ENCODE data around the gene RPS18. TPM values are rescaled to one million over a fixed set of nuclear protein-coding genes. Genes with fewer than 3 reads are reported as not detected.
A peak's percentile ranks its signal among the peaks of the same experiment; 100 is the strongest.

RPS18 gene
- total RNA-seq, 1 donor from 2014 or later = 2,061 TPM

GRCh38 chr6:33298773-33299236, 26.9 kb downstream of the RPS18 start, which contains the start of gene RGL2:
Gene RGL2 (minus strand): TSS chr6:33298942. CDS start chr6:33298610, 332 bp downstream.
- Mint-ChIP-seq H3K36me3 (ENCODE audit: low read depth, unreplicated experiment) (peaks cover 12% of the 10 kb centered on the region), H3K27ac (ENCODE audit: unreplicated experiment) (peak within 1 kb of the TSS; percentile 99)

GRCh38 chr6:33299237-33299944, 27.5 kb downstream of the RPS18 start:
- peaks cover 8% of the 10 kb centered on the region for H3K4me1 ChIP-seq (ENCODE audit: insufficient read depth, low read length)
- no peaks in the 10 kb centered on the region for H3K9me3 Mint-ChIP-seq (ENCODE audit: unreplicated experiment)
- H3K36me3 Mint-ChIP-seq (ENCODE audit: low read depth, unreplicated experiment) = peaks cover 11% of the 10 kb centered on the region
- peaks cover 7% of the 10 kb centered on the region for H3K4me1 Mint-ChIP-seq (ENCODE audit: low read depth, unreplicated experiment)
- peak overlapping the region; percentile 68 for H2AFZ ChIP-seq (ENCODE audit: low read depth, low read length)
- peak overlapping the region; percentile 80 for H3K4me3 ChIP-seq (ENCODE audit: insufficient read depth, low read depth, low read length)
- H3K79me2 ChIP-seq (ENCODE audit: insufficient read depth, low read length) = peaks cover 36% of the 10 kb centered on the region
- H3K36me3 ChIP-seq (ENCODE audit: insufficient read depth, low read length) = peaks cover 4% of the 10 kb centered on the region
- peak overlapping the region; percentile 87 for H3K27ac ChIP-seq (ENCODE audit: low read depth, low read length)
- H3K27me3 ChIP-seq (ENCODE audit: insufficient read depth, low read length) = no peaks in the 10 kb centered on the region
- peak overlapping the region; percentile 99 for H3K4me2 ChIP-seq (ENCODE audit: low read length)
- no peaks in the 10 kb centered on the region for H3K27me3 Mint-ChIP-seq (ENCODE audit: low read depth, unreplicated experiment)
- TF ChIP-seq CTCF (IDR thresholded peaks at IDR 0.05; ENCODE audit: insufficient read depth, low read depth, low read length) (peak; percentile 50), EZH2 (IDR thresholded peaks at IDR 0.05; ENCODE audit: insufficient read depth, low read length) (no peak)
- peak overlapping the region; percentile 99 for H3K27ac Mint-ChIP-seq (ENCODE audit: unreplicated experiment)
- H3K9ac ChIP-seq (ENCODE audit: low read length) = peak overlapping the region; percentile 92
- DNase-seq (ENCODE audit: low read depth) (peak; percentile 82), FAIRE-seq (no peak)
- peaks cover 31% of the 10 kb centered on the region for H4K20me1 ChIP-seq (ENCODE audit: insufficient read depth, low read length)
- no peaks in the 10 kb centered on the region for H3K9me3 ChIP-seq (ENCODE audit: insufficient read depth, low read depth, low read length)
- H3K4me3 Mint-ChIP-seq (ENCODE audit: unreplicated experiment) = peak overlapping the region; percentile 97

More at GRCh38 chr6:33298773-33299236, 26.9 kb downstream of the RPS18 start, which contains the start of gene RGL2:
- Histone ChIP-seq H4K20me1 (ENCODE audit: insufficient read depth, low read length) (peaks cover 25% of the 10 kb centered on the region), H3K9ac (ENCODE audit: low read length) (peak within 1 kb of the TSS; percentile 92), H3K79me2 (ENCODE audit: insufficient read depth, low read length) (peaks cover 30% of the 10 kb centered on the region), H3K4me2 (ENCODE audit: low read length) (peak within 1 kb of the TSS; percentile 99), H3K27ac (ENCODE audit: low read depth, low read length) (peak within 1 kb of the TSS; percentile 87), H3K27me3 (ENCODE audit: insufficient read depth, low read length) (no peaks in the 10 kb centered on the region), H3K36me3 (ENCODE audit: insufficient read depth, low read length) (peaks cover 3% of the 10 kb centered on the region), H2AFZ (ENCODE audit: low read depth, low read length) (peak within 1 kb of the TSS; percentile 68), H3K4me3 (ENCODE audit: insufficient read depth, low read depth, low read length) (peak within 1 kb of the TSS; percentile 80), H3K4me1 (ENCODE audit: insufficient read depth, low read length) (peaks cover 8% of the 10 kb centered on the region), H3K9me3 (ENCODE audit: insufficient read depth, low read depth, low read length) (no peaks in the 10 kb centered on the region)
- no peak for FAIRE-seq
- no peak for DNase-seq (ENCODE audit: low read depth)
- no peaks in the 10 kb centered on the region for H3K27me3 Mint-ChIP-seq (ENCODE audit: low read depth, unreplicated experiment)
- H3K4me3 Mint-ChIP-seq (ENCODE audit: unreplicated experiment) = peak within 1 kb of the TSS; percentile 97
- TF ChIP-seq EZH2 (IDR thresholded peaks at IDR 0.05; ENCODE audit: insufficient read depth, low read length) = no peak
- no peak for TF ChIP-seq CTCF (IDR thresholded peaks at IDR 0.05; ENCODE audit: insufficient read depth, low read depth, low read length)
- H3K4me1 Mint-ChIP-seq (ENCODE audit: low read depth, unreplicated experiment) = peaks cover 7% of the 10 kb centered on the region
- H3K9me3 Mint-ChIP-seq (ENCODE audit: unreplicated experiment) = no peaks in the 10 kb centered on the region

GRCh38 chr6:33301877-33302276, 30.0 kb downstream of the RPS18 start:
- no peaks in the 10 kb centered on the region for H3K9me3 Mint-ChIP-seq (ENCODE audit: unreplicated experiment)
- no peak for FAIRE-seq
- H3K9ac ChIP-seq (ENCODE audit: low read length) = no peak overlapping the region

More at GRCh38 chr6:33301877-33302276, 30.0 kb downstream of the RPS18 start:
- Histone ChIP-seq H4K20me1 (ENCODE audit: insufficient read depth, low read length) (peaks cover 48% of the 10 kb centered on the region), H2AFZ (ENCODE audit: low read depth, low read length) (no peak overlapping the region), H3K27ac (ENCODE audit: low read depth, low read length) (no peak overlapping the region), H3K9me3 (ENCODE audit: insufficient read depth, low read depth, low read length) (no peaks in the 10 kb centered on the region), H3K4me3 (ENCODE audit: insufficient read depth, low read depth, low read length) (no peak overlapping the region), H3K4me2 (ENCODE audit: low read length) (no peak overlapping the region), H3K4me1 (ENCODE audit: insufficient read depth, low read length) (peaks cover 8% of the 10 kb centered on the region), H3K27me3 (ENCODE audit: insufficient read depth, low read length) (no peaks in the 10 kb centered on the region), H3K36me3 (ENCODE audit: insufficient read depth, low read length) (peaks cover 4% of the 10 kb centered on the region), H3K79me2 (ENCODE audit: insufficient read depth, low read length) (peaks cover 50% of the 10 kb centered on the region)
- no peak overlapping the region for H3K27ac Mint-ChIP-seq (ENCODE audit: unreplicated experiment)
- no peak overlapping the region for H3K4me3 Mint-ChIP-seq (ENCODE audit: unreplicated experiment)
- peaks cover 7% of the 10 kb centered on the region for H3K4me1 Mint-ChIP-seq (ENCODE audit: low read depth, unreplicated experiment)
- peaks cover 11% of the 10 kb centered on the region for H3K36me3 Mint-ChIP-seq (ENCODE audit: low read depth, unreplicated experiment)
- TF ChIP-seq CTCF (IDR thresholded peaks at IDR 0.05; ENCODE audit: insufficient read depth, low read depth, low read length) (no peak), EZH2 (IDR thresholded peaks at IDR 0.05; ENCODE audit: insufficient read depth, low read length) (no peak)
- H3K27me3 Mint-ChIP-seq (ENCODE audit: low read depth, unreplicated experiment) = no peaks in the 10 kb centered on the region
- no peak for DNase-seq (ENCODE audit: low read depth)
